Measurements from ENCODE around the gene GPRC5A.

The GPRC5A gene

GRCh38 chr12:12934556-12934955 lies 43.2 kb downstream of the GPRC5A start:
- no peak for DNase-seq (ENCODE audit: low read depth)
- no peak overlapping the region for H3K4me3 ChIP-seq (ENCODE audit: low read depth, low read length)
- in situ Hi-C loops (cut with HindIII; ENCODE audit: low sequenced_read_pairs), result no loop called here
- TF ChIP-seq CTCF (IDR thresholded peaks at IDR 0.05; ENCODE audit: low read depth, low read length, missing control alignments), result no peak

GRCh38 chr12:12936983-12937491 lies 45.7 kb downstream of the GPRC5A start:
- in situ Hi-C loops (cut with HindIII; ENCODE audit: low sequenced_read_pairs), result no loop called here
- TF ChIP-seq CTCF (IDR thresholded peaks at IDR 0.05; ENCODE audit: low read depth, low read length, missing control alignments), result no peak
- H3K4me3 ChIP-seq (ENCODE audit: low read depth, low read length), result no peak overlapping the region
- DNase-seq (ENCODE audit: low read depth), result no peak

DNA sequence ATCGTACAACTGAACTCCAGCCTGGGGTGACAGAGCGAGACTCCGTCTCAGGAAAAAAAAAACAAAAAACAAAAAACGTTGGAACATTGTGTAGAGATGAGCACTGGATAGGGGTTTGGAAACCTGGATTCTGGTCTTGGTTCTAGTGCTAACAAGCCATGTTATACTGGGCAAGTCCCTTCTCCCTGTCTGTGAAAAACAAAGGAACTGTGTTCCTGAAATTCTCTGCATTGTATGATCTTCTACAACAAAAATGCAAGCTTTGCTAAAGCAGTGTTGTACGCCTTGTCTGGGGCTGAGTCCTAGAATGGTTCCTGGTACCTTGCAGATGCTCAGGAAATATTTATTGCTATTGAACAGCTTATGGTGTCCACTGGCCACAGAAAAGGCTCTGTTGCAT lies 47.2 kb downstream of the GPRC5A start:
- no peak overlapping the region for H3K4me3 ChIP-seq (ENCODE audit: low read depth, low read length)
- in situ Hi-C loops (cut with HindIII; ENCODE audit: low sequenced_read_pairs), result no loop called here
- TF ChIP-seq CTCF (IDR thresholded peaks at IDR 0.05; ENCODE audit: low read depth, low read length, missing control alignments), result no peak
- no peak for DNase-seq (ENCODE audit: low read depth)

DNA sequence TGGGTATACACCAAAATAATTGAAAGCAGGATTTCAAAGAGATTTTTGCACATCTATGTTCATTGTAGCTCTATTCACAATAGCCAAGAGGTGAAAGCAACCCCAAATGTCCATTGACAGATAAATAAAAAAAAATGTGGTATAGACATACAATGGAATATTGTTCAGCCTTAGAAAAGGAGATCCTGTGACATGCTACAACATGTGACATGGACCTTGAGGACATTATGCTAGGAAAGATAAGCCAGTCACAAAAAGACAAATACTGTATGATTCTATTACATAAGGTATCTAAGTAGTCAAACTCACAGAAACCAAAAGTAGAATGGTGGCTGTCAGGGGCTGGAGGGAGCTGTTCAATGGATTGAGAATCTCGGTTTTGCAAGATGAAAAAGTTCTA lies 48.5 kb downstream of the GPRC5A start:
- no peak for TF ChIP-seq CTCF (IDR thresholded peaks at IDR 0.05; ENCODE audit: low read depth, low read length, missing control alignments)
- no peak for DNase-seq (ENCODE audit: low read depth)
- in situ Hi-C loops (cut with HindIII; ENCODE audit: low sequenced_read_pairs), result no loop called here
- no peak overlapping the region for H3K4me3 ChIP-seq (ENCODE audit: low read depth, low read length)

DNA sequence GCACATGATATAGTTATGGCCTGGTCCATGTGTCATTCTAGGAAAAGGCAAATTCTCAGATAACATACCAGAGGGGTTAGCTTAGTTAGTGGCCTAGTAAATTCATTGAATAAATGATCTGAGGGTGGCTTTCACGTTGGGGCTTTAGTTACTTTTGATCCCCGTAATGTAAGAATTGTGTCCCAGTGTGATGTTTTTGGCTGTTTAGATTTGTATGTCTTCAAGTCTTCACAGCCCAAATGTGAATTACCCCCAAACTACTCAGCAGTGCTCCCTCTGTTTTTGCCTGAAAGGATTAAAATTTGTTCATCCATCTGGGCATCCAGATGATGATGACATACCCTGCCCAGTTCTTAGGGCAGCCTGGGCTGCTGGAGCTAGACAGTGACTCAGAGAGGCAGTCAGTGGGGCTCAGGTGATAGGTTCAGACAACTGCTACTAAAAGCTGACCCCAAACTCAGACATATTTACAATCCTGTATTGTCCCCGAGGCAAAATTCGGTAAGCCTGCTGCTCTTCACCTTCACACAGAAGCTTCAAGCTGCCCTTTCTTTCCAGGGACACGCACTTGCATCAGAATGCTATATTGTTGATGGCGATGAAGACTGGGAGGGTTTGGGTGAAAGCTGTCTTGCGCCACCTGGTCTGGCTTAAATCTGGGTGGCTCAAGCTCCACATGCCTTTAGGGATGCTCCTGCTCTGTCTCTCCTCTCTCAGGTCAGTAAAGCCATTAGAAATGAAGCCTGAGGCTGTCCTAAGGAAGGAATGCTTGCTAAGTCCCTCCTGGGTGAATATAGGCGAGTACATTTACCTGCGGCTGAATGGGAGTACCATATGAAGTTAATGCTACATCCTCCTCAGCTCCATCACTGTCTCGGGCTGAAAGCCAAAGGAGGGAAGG lies 50.3 kb downstream of the GPRC5A start:
- DNase-seq (ENCODE audit: low read depth), result no peak
- no peak for TF ChIP-seq CTCF (IDR thresholded peaks at IDR 0.05; ENCODE audit: low read depth, low read length, missing control alignments)
- no peak overlapping the region for H3K4me3 ChIP-seq (ENCODE audit: low read depth, low read length)
- in situ Hi-C loops (cut with HindIII; ENCODE audit: low sequenced_read_pairs), result no loop called here

DNA sequence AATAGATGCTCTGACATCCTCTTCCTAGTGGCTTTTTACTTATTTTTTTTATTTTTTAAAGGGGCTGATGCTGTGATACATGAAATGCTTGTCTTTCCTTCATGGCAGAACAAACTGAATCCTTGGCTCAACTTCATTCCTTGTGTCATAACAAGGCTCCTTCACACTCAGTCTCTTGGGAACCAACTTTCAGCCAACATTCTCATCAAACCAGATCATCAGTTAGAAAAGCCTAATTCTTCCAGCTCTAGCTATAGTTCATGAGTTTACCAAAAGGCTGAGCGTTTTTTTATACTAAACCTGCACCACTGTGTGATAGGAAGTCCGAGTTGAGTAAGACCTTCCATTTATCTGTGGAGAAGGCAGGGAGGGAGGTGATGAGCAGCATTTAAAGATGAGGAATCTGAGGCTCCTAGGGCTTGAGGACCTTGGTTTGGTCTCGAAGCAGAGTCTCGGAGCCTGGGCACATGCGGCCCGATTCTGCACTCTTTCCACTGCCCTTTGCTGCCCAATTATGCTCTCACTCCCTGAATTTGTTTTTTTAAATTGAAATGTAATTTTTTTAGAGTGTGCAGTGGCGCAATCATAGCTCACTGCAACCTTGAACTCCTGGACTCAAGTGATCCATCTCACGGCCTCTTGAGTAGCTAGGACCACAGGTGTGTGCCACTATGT lies 52.4 kb downstream of the GPRC5A start:
- DNase-seq (ENCODE audit: low read depth), result no peak
- in situ Hi-C loops (cut with HindIII; ENCODE audit: low sequenced_read_pairs), result no loop called here

More for the DNA sequence above, 52.4 kb downstream of the GPRC5A start:
- H3K4me3 ChIP-seq (ENCODE audit: low read depth, low read length), result no peak overlapping the region
- no peak for TF ChIP-seq CTCF (IDR thresholded peaks at IDR 0.05; ENCODE audit: low read depth, low read length, missing control alignments)

All from astrocyte of the cerebellum (primary cell).